HepG2 (cell line): Measurements from ENCODE around the gene CDK10. TPM values are rescaled to one million over a fixed set of nuclear protein-coding genes. Genes with fewer than 3 reads are reported as not detected.

Source experiments
- DNMT1 ChIP-seq: sonication (generic); formaldehyde crosslinking; IDR thresholded peaks from 2 replicates; pipeline ENCODE4 v1.5.1; 2020; ENCODE audit warnings: mild to moderate bottlenecking, missing genetic modification reagents
- GTF2F1 ChIP-seq: fragments of 150-350 bp; IDR thresholded peaks from 2 replicates; pipeline ENCODE4 v1.6.1; 2014; ENCODE audit warnings: low read length
- HCFC1 ChIP-seq: fragments of 150-350 bp; IDR thresholded peaks from 2 replicates; pipeline ENCODE4 v1.6.1; 2014; ENCODE audit warnings: low read depth, low read length
- HNRNPH1 ChIP-seq: fragments of 200-400 bp; formaldehyde crosslinking; optimal IDR thresholded peaks from 2 replicates; pipeline ENCODE3; 2017; ENCODE audit warnings: mild to moderate bottlenecking, low read depth, low read length
- ISX ChIP-seq: sonication (generic); formaldehyde crosslinking; conservative IDR thresholded peaks from 2 replicates; pipeline ENCODE4 v1.5.0; 2020; ENCODE audit warnings: missing genetic modification reagents
- MTF1 ChIP-seq: sonication (generic); formaldehyde crosslinking; IDR thresholded peaks from 2 replicates; pipeline ENCODE4 v1.5.0; 2020; ENCODE audit warnings: missing genetic modification reagents
- NR2F6 ChIP-seq, 2 experiments: IDR thresholded peaks; 2 replicates each; pipeline ENCODE4 v1.6.1; 2016; ENCODE audit warnings: antibody characterized with exemption in 1 of 2, mild to moderate bottlenecking in 1 of 2
- PAX8 ChIP-seq: sonication (generic); formaldehyde crosslinking; IDR thresholded peaks from 2 replicates; pipeline ENCODE4 v1.8.0; 2022; ENCODE audit warnings: mild to moderate bottlenecking, missing genetic modification reagents, borderline replicate concordance
- RARA ChIP-seq: IDR thresholded peaks from 2 replicates; pipeline ENCODE4 v1.6.1; 2016; ENCODE audit warnings: missing genetic modification reagents, missing compliant biosample characterization
- SALL2 ChIP-seq: sonication (generic); formaldehyde crosslinking; IDR thresholded peaks from 2 replicates; pipeline ENCODE4 v1.8.1; 2023; ENCODE audit warnings: mild to moderate bottlenecking, missing genetic modification reagents, inconsistent platforms
- SNAI1 ChIP-seq: sonication (generic); formaldehyde crosslinking; IDR thresholded peaks from 2 replicates; pipeline ENCODE4 v1.5.0; 2020; ENCODE audit warnings: mild to moderate bottlenecking, missing genetic modification reagents, borderline replicate concordance
- ZBTB25 ChIP-seq: IDR thresholded peaks from 2 replicates; pipeline ENCODE4 v1.6.1; 2018; ENCODE audit warnings: missing genetic modification reagents
- ZBTB43 ChIP-seq: sonication (generic); formaldehyde crosslinking; conservative IDR thresholded peaks from 2 replicates; pipeline ENCODE4 v1.4.0; 2020; ENCODE audit warnings: missing genetic modification reagents
- ZNF124 ChIP-seq: sonication (generic); formaldehyde crosslinking; IDR thresholded peaks from 2 replicates; pipeline ENCODE4 v1.4.0; 2020; ENCODE audit warnings: missing genetic modification reagents
- ZNF362 ChIP-seq: sonication (generic); formaldehyde crosslinking; IDR thresholded peaks from 2 replicates; pipeline ENCODE4 v1.4.0; 2020; ENCODE audit warnings: missing genetic modification reagents, mild to moderate bottlenecking, borderline replicate concordance
- ZNF557 ChIP-seq: sonication (generic); formaldehyde crosslinking; IDR thresholded peaks from 2 replicates; pipeline ENCODE4 v1.4.0; 2020; ENCODE audit warnings: missing genetic modification reagents
- ZNF558 ChIP-seq: sonication (generic); formaldehyde crosslinking; IDR thresholded peaks from 2 replicates; pipeline ENCODE4 v1.9.0; 2022; ENCODE audit warnings: mild to moderate bottlenecking, missing genetic modification reagents, borderline replicate concordance
- ZNF607 ChIP-seq: sonication (generic); formaldehyde crosslinking; IDR thresholded peaks from 2 replicates; pipeline ENCODE4 v1.5.1; 2020; ENCODE audit warnings: missing genetic modification reagents, mild to moderate bottlenecking, borderline replicate concordance
- ZNF609 ChIP-seq: sonication (generic); formaldehyde crosslinking; IDR thresholded peaks from 2 replicates; pipeline ENCODE4 v1.4.0; 2020; ENCODE audit warnings: mild to moderate bottlenecking, missing genetic modification reagents, borderline replicate concordance
- ZNF703 ChIP-seq: sonication (generic); formaldehyde crosslinking; IDR thresholded peaks from 2 replicates; pipeline ENCODE4 v1.5.1; 2020; ENCODE audit warnings: missing genetic modification reagents, mild to moderate bottlenecking, moderate library complexity, borderline replicate concordance
- ZNF777 ChIP-seq: sonication (generic); formaldehyde crosslinking; IDR thresholded peaks from 2 replicates; pipeline ENCODE4 v1.4.0; 2020; ENCODE audit warnings: missing genetic modification reagents
- ZNF780A ChIP-seq: sonication (generic); formaldehyde crosslinking; IDR thresholded peaks from 2 replicates; pipeline ENCODE4 v1.8.0; 2022; ENCODE audit warnings: mild to moderate bottlenecking, missing genetic modification reagents, moderate library complexity
- ZSCAN30 ChIP-seq: sonication (generic); formaldehyde crosslinking; IDR thresholded peaks from 2 replicates; pipeline ENCODE4 v1.5.0; 2020; ENCODE audit warnings: mild to moderate bottlenecking, missing genetic modification reagents
- polyA plus RNA-seq, 8 experiments: library from polyadenylated mRNA; depleted of rRNA in 3 of 8; stranded (reverse) in 7 of 8; unstranded in 1 of 8; fragments of >200 nt; fragmentation: Illumina TruSeq in 4 of 8; extraction: Trizol in 4 of 8; gene quantifications; 2 replicates each; pipeline versions ENCODE4 v1.2.1 to v1.2.3, GENCODE V29; 2011 to 2016; ENCODE audit warnings: low read depth in 4 of 8, missing spikeins in 1 of 8, mixed read lengths in 1 of 8; ENCODE audit not compliant: insufficient read depth in 1 of 8
- total RNA-seq, 5 experiments: library from RNA; depleted of rRNA; stranded (reverse); fragments of >200 nt; fragmentation: Illumina TruSeq; extraction: Trizol; gene quantifications; 2 replicates each; pipeline ENCODE4 v1.2.3, GENCODE V29; 2016; ENCODE audit warnings: low read depth in 1 of 5

Gene CDK10
- total and polyA plus RNA-seq, 2 of the 13 experiments (the other 11 are each of a cell fraction or from before 2014, with no cell fraction given), result 2.5 to 3.9 TPM

- TF ChIP-seq ISX (no peak), SALL2 (CRISPR knock-in tag) (peak; percentile 54; the same call in 1 of the 2 replicates), MTF1 (no peak), ZNF780A (CRISPR knock-in tag) (no peak), SNAI1 (CRISPR knock-in tag) (0 out of 2 replicates have a peak, but pooled peaks have one; percentile 11), PAX8 (0 out of 2 replicates have a peak, but pooled peaks have one; percentile 8), DNMT1 (CRISPR knock-in tag) (no peak), ZNF777 (CRISPR knock-in tag) (no peak), ZBTB25 (CRISPR knock-in tag) (no peak; the same call in 1 of the 2 replicates), GTF2F1 (peak; percentile 75), ZNF703 (CRISPR knock-in tag) (no peak), ZSCAN30 (no peak), RARA (CRISPR knock-in tag) (peak; percentile 57; the same call in 1 of the 2 replicates), ZNF124 (CRISPR knock-in tag) (no peak), ZNF362 (CRISPR knock-in tag) (no peak), ZBTB43 (peak; percentile 59; the same call in 1 of the 2 replicates), ZNF558 (no peak), ZNF607 (CRISPR knock-in tag) (no peak; the same call in 1 of the 2 replicates), HCFC1 (peak; percentile 32; the same call in 1 of the 2 replicates), ZNF557 (CRISPR knock-in tag) (no peak), NR2F6 (IDR thresholded peaks at IDR 0.05) (no peak; the same call in 1 of the 2 replicates), NR2F6 (CRISPR knock-in tag; IDR thresholded peaks at IDR 0.05) (peak; percentile 12; the same call in 1 of the 2 replicates), ZNF609 (CRISPR knock-in tag) (0 out of 2 replicates have a peak, but pooled peaks have one; percentile 54), HNRNPH1 (no peak)
Observed at GRCh38 chr16:89700100-89700648, 13.7 kb downstream of the CDK10 start (continued).
